NCI-H748 (cell line): Measurements from ENCODE around the gene XG.
"Not testable (repeated sequence)": the region's sequence is repeated elsewhere in the genome, so short reads cannot be mapped to it uniquely, and the experiment has no call there.

Source experiments
- DNase-seq: peaks from one replicate; lab custom pipeline; 2025; ENCODE audit not compliant: unreplicated experiment; lab: John Stamatoyannopoulos, UW

XG gene

GRCh38 chrX:2732649-2733048, 19.2 kb upstream of the XG start:
- no peak for DNase-seq

DNA sequence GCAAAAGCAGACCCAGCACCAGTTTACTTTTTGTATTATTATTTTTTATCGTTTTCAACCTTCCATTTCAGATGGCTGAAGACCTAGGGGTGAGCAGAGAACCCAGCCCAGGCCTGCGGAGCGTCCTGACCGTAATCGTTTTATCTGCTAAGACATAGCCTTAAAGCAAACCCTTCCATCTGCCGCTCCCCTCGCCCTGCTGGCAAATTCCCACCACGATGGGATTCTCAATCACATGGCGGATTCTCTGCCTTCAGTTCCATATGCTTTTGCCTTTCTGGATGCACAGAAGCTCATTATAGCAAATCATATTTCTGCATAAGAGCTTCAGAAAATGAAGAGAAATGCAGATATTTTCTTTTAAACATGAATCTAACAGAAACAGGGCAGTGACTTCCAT, 18.6 kb upstream of the XG start:
- DNase-seq = no peak

DNA sequence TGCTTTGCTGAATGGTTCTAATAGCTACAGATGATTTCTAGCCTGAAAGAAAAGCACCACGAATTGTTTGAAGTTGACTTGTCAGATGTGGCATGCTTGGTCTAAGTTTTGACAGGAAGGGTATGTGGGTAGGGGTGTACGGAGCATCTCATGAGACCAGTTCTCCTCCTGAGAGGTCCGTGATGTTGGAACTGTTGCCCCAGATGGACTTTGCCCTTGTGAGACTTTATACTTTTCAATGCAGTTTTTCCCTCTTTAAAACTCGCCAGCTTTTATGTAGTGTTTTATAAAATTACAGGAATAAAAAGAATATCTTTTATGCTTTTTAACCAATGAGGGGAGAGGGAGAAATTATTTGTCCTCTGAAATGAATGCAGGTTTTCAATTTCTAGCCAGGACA, 16.6 kb upstream of the XG start:
- DNase-seq = no peak

GRCh38 chrX:2740672-2741071, 11.2 kb upstream of the XG start:
- no peak for DNase-seq

GRCh38 chrX:2741386-2741785, 10.5 kb upstream of the XG start:
- no peak for DNase-seq

- not testable (repeated sequence) for DNase-seq
Measured at GRCh38 chrX:2746250-2746649, 5.6 kb upstream of the XG start.

GRCh38 chrX:2748171-2748814, 3.5 kb upstream of the XG start:
- DNase-seq = no peak

- DNase-seq = no peak
Measured at GRCh38 chrX:2748815-2749188, 3.0 kb upstream of the XG start.

DNA sequence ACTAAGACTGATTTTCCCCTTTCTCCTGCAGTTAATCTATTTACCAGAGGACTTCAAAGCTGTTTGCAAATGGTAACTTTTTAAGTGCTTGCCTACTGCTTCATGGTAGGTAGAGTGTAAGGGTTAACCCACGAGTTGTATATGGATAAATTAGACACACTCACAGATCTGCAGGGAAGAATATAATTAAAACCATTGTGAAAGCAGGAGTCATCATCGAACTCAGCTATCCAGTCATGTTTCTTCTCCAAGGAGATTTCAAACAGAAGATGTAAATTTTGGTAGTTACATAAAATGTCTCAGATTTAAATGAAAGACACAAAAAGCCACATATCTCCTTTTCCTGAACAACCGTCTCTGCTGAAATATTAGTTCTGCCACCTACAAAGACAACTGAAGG, 549 bp upstream of the XG start:
- no peak for DNase-seq

DNA sequence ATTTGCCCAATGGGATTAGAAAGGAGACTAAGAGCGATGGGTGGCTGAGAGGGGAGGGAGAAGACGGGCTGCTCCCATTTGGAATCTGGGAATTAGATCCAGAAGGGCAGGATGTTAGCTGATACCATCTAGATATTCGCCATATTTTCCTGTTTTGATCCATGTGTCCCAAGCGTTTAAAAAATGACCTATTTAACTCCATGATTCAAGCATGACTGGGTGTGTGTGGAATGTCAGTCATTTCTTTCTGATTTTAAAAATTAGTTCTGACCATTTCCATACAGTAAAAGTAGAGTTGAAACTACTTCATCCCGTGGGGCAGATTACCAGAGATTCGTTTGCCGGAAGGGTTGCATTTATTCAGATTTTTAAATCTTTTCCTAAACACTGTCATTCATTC, 601 bp downstream of the XG start:
- DNase-seq = not testable (repeated sequence)

DNA sequence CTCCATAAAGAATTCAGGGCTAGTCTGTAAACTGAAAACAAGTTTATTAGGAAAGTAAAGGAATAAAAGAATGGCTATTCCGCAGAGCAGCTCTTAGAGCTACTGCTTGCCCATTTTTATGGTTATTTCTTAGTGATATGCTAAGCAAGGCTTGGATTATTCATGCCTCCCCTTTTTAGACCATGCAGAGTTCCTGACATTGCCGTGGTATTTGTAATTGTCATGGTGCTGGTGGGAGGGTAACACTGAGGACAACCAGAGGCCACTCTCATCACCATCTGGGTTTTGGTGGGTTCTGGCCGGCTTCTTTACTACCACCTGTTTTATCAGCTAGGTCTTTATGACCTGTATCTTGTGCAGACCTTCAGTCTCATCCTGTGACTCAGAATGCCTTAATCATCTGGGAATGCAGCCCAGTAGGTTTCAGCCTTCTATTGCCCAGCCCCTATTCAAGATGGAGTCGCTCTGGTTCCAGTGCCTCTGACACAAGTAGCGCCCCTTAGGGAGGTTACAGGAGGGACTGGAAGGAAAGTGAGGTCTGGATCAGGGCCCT, 3.4 kb downstream of the XG start:
- not testable (repeated sequence) for DNase-seq

GRCh38 chrX:2756548-2756947, 4.7 kb downstream of the XG start:
- peak; percentile 68 for DNase-seq

- DNase-seq = no peak
Measured at GRCh38 chrX:2761246-2761645, 9.4 kb downstream of the XG start.

DNA sequence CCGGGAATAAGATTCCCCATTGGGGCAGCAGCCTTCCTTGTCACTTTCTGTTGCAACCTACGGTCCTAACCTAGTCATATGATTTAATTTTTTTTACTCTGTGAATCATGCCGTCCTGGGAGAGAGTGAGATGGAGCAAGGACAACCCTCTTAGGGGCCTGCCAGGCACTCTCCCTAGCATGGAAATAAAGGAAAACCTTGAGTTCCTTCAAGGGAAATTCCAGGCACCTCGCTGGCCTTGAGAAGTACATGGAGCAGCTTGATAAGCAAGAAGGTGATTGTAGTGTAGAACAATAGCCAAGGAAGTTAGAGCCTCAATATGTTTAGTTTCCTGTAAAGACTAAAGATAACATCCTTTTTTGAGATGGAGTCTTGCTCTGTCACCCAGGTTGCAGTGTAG, 10.8 kb downstream of the XG start:
- DNase-seq = not testable (repeated sequence)

DNA sequence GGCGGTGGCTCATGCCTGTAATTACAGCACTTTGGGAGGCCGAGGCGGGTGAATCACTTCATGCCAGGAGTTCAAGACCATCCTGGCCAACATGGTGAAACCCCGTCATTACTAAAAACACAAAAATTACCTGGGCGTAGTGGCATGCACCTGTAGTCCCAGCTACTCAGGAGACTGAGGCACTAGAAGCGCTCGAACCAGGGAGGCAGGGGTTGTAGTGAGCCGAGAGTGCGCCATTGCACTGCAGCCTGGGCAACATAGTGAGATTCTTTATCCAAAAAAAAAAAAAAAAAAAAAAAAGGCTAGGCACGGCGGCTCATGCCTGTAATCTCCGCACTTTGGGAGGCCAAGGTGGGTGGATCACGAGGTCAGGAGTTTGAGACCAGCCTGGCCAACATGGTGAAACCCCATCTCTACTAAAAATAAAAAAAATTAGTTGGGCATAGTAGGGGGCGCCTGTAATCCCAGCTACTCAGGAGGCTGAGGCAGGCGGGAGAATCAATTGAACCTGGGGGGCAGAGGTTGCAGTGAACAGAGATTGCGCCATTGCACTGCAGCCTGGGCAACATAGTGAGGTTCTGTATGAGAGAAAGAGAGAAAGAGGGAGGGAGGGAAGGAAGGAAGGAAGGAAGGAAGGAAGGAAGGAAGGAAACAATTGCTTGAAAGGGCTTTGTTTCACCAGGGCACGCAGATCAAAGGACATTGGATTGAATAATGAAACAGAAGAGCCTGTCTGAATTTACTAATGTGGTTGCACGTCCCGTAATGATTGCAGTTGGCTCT, 13.1 kb downstream of the XG start:
- DNase-seq = not testable (repeated sequence)

DNA sequence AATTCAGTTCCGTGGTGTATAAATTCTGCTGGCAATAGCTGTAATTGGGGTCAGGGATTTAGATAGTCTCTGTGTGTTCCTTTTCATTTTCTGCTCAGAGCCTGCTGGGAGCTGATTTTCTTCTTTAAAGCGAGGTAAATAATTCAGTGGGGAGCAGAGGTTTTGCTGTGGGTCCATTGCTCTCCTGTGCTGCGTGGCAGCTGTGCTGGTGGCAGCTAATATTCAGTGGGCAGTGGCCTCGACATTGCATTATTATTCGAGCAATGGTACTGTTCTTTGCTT, 13.7 kb downstream of the XG start:
- no peak for DNase-seq

DNA sequence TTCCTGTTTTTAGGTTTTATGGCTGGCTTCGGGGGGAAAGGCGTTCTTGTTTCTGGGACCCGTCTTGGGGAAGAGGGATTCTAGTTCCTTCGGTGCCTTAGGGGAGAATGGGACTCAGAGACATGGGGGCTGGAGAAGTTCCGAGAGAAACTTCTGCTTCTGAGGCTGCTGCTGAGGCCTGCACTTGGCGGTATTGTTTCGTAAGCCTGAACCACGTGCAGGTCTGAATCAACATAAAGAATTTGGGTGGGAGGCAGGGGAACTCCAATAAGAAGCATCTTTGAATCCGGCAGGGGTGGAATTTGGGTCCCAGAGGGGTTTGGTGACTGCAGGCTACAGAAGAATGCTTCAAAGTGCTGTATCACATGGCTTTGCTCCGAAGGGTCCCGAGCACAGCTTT, 15.1 kb downstream of the XG start:
- DNase-seq = no peak

DNA sequence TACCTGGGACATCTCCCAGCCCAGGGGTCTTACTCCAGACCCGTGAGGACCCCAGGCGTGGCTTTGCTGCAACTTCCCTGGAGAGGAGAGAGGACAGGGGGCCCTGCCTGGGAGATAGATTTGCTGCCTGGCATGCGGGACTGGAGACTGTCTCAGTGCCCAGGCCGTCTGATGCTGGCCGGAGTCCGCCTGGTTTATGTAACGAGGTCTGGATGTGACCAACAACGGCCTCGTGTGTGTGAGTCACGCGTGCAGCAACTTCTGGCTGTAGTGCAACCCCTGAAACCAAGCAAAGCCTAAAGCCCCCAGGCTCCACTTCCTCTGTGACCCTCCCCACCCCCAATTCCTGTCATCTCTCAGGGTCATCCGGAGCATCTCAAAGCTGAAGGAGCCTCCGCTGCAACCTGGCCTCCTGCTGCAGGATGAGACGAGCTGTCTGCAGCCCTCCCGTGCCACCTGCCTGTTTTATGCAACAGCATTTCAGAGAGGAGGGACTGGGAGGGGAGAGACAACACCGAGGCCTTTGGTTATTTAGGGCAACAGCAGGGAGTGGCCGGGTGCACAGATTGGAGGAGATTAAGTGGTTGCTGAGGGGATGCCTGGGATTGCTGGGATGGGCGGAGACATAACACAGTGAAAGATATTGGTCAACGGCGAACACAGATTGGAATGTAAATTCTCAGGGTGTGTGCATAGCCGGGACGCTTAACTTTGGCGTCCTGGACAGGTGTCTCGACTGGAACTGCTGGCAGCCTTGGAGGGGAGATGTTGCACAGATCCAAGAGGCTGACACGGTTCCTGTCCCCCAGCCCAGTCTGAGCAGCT, 16.0 kb downstream of the XG start:
- peak; percentile 64 for DNase-seq

- no peak for DNase-seq
Measured at GRCh38 chrX:2769615-2770014, 17.8 kb downstream of the XG start.

DNA sequence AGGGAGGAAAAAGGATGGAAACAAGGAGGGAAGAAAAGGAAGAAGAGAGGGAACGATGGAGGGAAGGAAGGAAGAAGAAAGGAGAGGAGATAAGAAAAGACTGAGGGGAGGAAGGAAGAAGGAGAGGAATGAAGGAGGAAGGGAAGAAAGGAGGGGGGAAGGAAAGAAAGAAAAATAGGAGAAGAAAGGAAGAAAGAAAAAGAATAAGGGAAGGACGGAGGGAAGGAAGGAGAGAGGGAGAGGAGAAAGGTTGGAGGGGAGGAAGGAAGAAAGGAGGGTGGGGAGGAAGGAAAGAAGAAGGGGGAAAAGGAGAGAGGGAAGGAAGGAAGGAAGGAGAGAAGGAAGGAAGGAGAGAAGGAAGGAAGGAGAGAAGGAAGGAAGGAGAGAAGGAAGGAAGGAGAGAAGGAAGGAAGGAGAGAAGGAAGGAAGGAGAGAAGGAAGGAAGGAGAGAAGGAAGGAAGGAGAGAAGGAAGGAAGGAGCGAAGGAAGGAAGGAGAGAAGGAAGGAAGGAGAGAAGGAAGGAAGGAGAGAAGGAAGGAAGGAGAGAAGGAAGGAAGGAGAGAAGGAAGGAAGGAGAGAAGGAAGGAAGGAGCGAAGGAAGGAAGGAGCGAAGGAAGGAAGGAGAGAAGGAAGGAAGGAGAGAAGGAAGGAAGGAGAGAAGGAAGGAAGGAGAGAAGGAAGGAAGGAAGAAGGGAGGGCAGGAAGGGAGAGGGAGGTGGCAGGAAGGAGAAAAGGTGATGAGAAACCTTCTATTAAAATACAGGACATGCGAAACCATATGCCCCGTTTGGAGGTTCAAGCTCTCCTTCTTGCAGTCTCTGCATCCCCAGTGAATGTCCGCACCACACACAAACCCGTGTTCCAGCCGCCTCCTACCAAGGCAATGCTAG, 21.6 kb downstream of the XG start:
- DNase-seq = not testable (repeated sequence)

DNA sequence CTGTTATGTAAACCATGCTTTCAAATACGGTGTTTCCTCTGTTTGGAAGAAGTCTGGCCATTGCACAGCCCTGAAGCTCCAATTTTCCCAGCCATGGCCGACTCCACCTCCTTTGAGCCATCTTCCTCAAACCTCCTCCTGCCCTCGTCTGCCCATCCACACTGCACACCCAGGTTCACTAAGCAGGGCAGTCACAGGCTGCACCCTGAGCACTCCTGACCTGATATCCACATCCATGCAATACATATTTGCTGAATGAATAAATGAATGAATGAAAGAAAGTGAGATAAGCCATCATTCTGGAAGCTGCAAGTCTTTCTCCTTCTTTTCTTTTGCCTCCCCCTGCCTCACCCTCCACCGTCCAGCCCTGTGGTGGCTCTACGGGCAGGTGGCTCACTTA, 22.2 kb downstream of the XG start:
- no peak for DNase-seq
